LNCAP (cell line): Measurements from ENCODE around the gene TESMIN.

ENCODE experiments used
- TF ChIP-seq, protein P1 (sequence below): fragments of 450-650 bp; IDR thresholded peaks from 2 replicates; pipeline ENCODE4 v1.5.1; 2017; ENCODE audit warnings: mild to moderate bottlenecking

The TESMIN gene

GRCh38 chr11:68724293-68724692 lies 27.0 kb downstream of the TESMIN start:
- TF ChIP-seq, protein P1, sequence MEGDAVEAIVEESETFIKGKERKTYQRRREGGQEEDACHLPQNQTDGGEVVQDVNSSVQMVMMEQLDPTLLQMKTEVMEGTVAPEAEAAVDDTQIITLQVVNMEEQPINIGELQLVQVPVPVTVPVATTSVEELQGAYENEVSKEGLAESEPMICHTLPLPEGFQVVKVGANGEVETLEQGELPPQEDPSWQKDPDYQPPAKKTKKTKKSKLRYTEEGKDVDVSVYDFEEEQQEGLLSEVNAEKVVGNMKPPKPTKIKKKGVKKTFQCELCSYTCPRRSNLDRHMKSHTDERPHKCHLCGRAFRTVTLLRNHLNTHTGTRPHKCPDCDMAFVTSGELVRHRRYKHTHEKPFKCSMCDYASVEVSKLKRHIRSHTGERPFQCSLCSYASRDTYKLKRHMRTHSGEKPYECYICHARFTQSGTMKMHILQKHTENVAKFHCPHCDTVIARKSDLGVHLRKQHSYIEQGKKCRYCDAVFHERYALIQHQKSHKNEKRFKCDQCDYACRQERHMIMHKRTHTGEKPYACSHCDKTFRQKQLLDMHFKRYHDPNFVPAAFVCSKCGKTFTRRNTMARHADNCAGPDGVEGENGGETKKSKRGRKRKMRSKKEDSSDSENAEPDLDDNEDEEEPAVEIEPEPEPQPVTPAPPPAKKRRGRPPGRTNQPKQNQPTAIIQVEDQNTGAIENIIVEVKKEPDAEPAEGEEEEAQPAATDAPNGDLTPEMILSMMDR: no peak

DNA sequence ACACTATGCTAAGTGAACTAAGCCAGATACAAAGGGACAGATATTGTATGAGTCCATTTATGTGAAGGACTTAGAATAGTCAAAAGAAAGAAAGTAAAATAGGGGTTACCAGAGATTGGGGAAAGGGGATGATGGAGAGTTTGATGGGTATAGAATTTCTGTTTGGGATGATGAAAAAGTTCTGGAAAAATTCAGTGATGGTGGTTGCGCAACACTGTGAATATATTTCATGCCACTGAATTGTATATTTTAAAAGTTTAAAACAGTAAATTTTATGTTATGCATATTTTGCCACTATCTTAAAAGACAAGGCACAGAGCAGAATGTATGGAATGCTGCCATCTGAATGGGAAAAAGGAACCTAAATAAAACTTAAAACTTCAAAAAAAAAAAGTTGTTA lies 29.2 kb downstream of the TESMIN start:
- TF ChIP-seq, protein P1: no peak

DNA sequence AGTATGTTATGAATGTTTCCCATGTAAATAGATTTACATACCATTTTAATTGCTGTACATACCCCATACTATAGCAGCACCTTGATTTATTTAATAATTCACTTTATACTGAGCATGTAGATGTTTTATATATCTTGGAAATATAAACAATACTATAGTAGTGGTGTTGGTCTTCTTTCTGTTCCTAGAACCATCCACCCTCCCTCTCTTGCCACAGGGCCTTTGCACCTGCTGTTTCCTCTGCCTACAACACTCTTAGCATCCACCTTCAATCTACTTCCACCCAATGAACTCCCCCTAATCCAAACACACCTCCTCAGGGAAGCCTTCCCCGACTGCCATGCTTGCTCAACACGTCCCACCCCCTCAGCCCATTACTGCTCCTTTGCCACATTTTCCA lies 30.2 kb downstream of the TESMIN start:
- TF ChIP-seq, protein P1: no peak

- TF ChIP-seq, protein P1: no peak
These were observed 35.7 kb downstream of the TESMIN start for GRCh38 chr11:68715456-68716122.

GRCh38 chr11:68714060-68714856 lies 37.1 kb downstream of the TESMIN start:
- TF ChIP-seq, protein P1: no peak

GRCh38 chr11:68711114-68711513 lies 40.2 kb downstream of the TESMIN start:
- TF ChIP-seq, protein P1: no peak

- TF ChIP-seq, protein P1: no peak
These were observed 40.9 kb downstream of the TESMIN start for GRCh38 chr11:68710409-68710808.
